Stimulated activated CD4-positive, alpha-beta T cell treated with anti-CD3 and anti-CD28 coated beads, Interleukin-4, amount 100 ng/mL, for 24 hours (primary cell): ENCODE results near the gene KRTAP5-6.

Experiments
- DNase-seq: peaks from one replicate; pipeline ENCODE4 v3.0.0-alpha.2; 2020

KRTAP5-6 gene

DNA sequence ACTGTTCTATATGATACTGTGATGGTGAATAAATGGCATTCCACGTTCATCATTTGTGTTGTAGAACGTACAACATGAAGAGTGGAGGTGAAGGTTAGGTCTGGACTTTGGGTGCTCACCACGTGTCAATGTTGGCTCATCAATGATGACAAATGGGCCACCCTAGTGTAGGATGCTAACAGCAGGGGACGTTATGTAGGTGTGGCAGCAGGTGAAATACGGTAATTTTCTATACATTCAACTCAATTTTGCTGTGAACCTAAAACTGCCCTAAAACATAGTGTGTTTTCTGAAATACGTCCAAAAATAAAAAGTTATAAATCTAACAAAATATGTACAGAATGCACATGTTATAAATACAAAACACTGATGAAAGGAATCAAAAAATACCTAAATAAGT lies 6.2 kb downstream of the KRTAP5-6 start:
- no peak for DNase-seq

DNA sequence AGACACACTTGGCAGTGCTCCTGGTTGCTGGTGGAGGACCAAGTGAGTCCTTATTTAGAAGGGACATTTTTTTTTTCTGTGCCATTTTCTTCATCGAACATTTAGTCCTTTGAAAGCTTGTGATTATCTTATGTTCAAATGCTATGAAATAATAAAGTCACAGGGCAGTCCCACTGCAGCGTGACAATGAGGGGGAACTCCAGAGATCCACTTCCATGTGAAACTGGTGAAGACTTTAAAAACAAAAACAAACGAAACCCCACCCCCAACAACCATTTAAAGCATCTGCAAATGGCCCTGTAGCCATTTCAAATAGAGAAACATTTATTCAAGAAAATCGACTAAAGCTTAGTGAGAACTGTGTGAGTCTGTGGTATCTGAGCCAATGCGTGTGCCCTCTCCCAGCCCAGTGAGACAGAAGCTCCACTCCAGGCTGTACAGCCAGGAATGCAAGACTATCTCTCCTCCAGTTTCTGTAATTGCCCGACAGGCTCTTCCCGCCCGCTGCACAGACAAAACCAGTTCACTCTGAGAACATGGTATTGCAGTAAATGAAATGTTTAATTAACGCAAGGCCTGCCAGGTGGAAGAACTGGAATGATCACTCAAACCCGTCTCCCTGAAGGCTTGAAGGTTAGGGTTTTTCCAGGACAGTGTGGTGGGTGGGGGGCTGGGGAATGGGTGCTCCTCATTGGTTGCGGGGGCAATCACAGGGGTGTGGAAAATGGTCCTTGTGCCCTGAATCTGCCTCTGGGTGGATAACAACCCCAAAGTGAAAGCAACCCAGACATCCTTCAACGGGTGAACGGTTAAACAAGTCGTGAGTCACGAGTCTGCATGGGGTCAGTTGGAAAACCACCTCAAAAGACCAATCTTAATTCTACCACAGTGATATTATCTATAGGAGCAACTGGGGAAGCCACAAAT lies 8.4 kb downstream of the KRTAP5-6 start:
- DNase-seq: no peak

DNA sequence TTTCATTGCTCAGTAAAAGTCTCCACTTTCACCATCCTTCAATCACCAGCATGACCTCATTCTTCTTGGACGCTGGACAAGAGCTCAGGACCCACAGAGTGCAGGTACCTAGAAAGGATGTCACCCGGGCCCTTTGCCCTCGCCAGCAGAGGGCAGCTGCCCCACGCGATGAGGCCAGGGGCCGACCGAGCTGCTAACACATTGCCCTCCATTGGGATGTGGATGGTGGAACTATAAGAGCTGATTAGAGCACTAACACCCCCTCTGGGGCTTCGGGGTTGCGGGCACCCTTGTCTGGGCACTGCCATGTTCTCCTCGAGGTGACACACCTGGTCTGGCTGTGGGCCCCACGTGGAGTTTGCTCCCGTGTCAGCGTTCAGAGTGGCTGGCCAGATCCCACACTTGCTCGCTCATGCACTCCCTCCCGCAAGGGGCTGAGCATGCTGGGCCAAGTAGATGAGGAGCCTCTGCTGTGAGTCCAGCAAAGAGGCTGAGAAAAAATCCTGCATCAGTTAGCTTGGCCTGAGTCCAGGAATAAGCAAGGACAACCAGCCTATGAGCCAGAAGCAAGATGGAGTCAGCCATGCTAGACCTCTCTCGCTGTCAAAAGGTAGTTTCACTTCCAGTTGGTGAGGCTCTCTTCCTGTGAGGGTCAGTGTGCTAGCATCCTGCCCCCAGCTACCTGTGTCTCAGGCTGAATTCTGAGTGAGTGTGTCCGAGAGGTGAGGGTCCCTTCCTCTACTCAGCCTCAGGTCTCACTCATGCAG lies 9.8 kb downstream of the KRTAP5-6 start:
- no peak for DNase-seq

DNA sequence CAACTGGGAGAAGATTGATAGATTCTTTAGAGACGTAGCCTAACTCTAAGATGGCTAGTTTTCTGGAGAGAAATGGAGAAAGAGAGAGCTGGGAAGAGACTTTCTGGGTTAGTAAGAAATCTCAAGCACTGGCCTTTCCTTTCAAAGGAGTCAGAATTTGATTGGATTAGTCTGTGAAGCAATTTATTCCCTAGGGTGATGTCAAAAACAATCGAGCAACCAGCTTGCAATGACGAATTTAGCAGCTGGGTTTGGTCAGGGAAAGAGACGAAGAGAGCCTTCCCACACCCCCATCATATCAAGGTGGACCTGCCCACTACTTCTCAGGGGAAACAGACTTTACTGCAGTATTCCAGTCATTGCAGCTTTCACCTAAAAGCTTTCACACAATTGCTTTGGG lies 10.8 kb downstream of the KRTAP5-6 start:
- DNase-seq: no peak

DNA sequence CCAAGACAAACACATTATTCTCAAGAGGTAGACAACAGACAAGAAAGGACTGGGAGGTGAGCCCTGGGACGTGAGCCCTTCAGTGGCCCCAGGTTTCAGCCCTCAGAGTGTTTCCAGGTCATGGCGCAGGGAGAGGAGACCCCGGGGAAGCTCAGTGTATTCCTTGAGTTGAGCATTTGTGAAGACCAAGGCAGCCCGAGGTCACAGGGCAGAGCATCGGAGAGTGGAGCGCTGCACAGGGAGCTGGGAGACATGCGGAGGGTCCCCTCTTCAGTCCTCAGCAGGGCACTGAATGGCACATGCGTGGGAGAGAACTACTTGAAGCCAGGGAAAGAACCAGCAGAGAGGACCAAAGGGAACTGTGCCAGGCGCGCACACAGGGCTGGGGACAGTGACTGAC lies 11.7 kb downstream of the KRTAP5-6 start:
- DNase-seq: no peak

DNA sequence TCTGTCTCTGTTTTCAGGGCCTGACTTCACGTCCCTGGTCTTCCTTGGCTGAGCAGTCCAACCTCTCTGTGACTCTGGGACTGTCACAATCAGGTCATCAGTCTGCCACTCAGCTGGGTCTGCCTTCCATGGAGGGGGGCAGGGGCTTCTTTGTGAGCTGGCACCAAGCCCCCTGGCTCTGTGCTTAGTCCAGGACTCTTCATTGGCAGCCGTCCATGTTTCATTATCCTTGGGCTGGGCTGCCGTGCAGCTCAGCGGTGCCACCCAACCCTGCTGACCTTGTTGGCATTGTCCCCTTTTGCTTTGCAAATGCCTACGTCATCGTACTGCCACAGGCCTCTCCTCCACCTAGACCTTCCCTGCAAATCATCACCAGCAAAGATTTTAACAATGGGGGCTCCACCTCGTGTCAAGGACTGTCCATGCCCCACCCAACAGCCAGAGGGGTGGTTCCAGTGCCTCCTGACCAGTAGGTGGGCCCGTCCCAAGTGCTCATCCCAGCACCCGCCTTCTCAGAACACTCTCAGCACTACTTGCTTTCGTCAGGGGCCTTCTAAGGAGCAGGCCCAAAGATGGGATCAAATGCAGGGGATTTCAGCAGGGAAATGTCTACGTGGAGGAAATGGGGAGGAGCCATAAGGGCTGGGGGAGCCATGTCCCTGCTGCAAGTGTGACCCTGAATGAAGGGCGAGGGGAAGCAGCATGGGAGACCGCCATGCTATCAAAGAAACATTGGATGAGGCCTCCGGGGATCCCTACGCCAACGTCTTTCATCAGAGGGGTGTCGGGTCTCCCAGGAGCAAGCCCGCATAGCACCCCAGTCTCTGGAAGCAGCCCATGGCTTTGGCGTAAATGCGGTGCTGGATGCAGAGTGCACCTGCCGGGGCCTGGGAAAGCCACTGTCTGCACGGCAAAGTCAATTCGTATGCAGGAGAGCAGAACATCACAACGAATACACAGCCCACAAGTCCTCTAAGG lies 18.2 kb downstream of the KRTAP5-6 start:
- no peak for DNase-seq

DNA sequence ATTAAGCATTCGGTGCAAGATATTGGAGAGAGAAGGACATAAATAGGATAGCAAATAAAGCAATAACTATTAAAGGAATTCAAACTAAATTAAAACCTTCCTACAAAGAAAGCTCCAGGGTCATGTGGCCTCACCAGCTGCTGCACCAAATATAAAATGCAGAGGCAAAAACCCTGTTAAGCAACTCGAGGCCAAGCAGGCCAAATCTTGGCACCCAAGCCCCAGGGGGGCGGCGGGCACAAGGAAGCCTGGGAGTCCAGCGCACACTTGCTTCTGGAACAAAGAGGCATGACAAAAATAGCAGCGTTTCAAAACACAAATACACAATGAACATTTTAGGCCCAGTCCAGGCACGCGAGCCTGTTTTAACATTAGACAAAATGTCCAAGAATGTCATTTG lies 20.8 kb downstream of the KRTAP5-6 start:
- DNase-seq: no peak

DNA sequence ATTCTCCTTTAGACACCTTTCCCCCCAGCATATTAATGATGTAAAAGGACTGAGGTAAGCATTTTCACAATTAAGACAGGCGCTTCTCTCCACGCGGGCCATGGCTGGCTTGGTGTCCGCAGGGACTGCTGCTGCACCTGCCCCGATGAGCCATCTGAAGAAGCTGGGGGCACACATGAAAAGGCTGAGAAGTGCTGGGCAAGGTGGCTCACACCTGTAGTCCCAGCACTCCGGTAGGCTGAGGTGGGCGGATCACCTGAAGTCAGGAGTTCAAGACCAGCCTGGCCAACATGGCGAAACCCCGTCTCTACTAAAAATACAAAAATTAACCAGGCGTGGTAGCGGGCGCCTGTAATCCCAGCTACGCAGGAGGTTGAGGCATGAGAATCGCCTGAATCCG lies 21.3 kb downstream of the KRTAP5-6 start:
- no peak for DNase-seq

DNA sequence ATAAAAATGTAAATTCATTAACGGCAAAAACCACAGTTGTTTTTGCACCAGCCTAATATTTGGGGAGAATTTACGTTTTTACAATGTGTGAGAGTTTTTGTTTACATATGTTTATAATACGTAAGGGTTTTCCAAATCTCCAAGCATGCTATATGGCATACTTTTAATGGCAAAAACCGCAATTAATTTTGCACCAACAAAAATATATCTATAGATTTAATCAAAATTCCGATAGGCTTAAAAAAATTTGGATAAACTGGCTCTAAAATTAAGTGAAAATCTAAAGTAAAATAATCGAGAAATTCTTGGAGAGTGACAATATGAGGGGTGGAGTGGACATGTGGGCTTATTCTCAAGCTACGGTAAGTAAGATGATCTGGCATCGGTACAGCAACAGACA lies 22.8 kb downstream of the KRTAP5-6 start:
- no peak for DNase-seq

DNA sequence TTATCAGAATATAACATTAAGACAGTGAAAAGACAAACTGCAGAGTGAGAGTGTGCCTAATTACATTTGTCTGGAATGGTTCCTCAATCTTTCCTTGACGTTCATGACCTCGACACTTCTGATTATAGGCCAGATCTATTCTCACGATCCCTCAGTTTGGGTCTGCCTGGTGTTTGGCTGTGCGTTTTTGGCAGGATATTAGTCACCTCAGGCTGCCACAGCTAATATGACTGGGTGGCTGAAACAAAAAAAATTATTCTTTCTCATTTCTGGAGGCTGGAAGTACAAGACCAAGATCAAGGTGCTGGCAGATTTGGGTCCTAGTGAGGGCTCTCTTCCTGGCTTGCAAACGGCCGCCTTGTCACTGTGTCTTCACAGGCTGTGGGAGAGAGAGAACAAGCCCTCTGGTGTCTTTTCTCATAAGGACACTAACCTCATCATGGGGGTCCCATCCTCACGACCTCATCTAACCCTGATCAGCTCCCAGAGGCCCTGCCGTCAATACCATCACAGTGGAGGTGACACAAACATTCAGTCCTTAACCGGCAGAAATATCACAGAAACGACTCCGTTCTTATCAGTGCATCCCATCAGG lies 30.2 kb downstream of the KRTAP5-6 start:
- no peak for DNase-seq

DNA sequence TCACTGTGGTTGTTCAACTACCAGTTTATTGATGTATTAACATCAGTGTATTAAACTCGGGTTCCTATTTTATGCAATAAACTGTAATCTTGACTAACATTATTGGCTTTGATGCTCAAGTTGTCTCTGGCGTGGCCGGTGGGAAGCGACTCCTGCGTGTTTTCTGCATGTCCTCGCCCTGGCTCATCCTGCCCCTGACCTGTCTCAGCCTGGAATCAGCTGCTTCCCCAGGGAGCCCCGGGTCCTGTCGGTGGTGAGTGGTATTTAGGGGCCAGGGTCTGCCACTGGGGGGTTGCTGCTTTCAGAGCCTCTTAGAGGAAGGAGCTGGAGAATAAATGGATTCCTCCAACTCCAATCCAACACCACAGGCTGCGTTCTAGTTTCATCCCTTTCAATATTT lies 30.9 kb downstream of the KRTAP5-6 start:
- no peak for DNase-seq

DNA sequence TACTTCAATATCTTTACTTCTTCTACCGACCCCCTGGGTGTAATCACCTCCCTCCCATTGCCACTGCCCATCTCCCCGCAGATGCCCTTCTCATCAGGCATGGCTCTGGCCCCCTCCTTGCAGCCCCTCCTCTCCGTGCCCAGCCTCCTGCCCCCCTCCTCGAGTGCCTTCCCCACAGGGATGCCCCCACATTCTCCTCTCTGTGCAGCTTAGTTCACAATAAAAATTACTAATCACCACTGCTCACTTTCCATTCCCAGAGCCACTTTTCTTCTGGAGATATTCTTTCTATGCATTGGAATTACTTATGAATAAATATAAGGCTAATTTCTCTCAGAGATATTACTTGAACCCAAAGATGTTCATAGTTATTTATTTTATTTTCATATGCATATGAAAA lies 31.3 kb downstream of the KRTAP5-6 start:
- no peak for DNase-seq

DNA sequence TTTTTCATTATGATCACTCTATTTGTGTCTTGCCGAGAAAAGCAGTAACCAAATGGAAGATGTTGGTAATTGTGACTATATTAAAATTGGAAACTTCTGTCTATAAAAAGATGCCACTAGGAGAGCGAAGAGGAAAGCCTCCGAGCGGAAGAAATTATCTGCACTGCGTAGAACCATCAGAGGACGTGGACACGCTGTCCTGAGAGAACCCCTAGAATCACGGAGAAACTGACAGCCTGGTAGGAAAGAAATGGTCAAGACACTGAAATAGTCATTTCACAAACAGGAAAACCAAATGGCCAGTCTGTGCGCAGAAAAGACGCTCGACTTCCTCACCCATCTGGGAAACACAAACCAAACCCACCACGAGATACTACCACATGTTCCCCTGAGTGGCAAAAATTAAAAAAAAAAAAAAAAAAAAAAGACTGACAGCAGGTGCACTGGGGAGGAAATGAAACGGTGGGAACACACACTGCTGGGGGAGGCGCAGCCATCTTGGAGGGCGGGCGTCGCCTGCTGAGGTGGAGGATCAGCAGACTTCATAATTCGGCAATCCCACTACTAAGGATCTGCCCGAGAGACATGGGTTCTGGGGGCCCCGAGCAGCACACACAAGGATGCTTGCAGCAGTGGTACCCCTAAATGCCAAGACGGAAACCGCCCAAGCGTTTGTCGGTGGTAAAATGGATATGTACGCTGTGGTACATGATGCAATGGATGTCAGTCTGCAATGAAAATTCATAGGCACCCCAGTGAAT lies 32.1 kb downstream of the KRTAP5-6 start:
- no peak for DNase-seq

DNA sequence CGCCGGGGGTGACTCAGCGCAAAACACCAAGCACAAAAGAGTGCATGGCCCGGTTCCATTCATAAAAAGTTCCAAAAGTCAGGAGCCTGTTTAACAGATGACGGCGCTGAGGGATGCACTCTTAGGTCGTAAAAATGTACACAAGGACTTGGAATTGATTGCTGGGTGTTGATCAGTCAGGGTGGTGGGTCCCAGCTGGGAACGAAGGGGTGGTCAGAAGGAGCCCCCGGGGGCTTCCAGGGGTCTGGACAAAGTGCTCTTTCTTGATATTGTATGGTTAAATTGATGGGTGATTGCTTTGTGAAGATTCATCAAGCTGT lies 32.7 kb downstream of the KRTAP5-6 start:
- no peak for DNase-seq

DNA sequence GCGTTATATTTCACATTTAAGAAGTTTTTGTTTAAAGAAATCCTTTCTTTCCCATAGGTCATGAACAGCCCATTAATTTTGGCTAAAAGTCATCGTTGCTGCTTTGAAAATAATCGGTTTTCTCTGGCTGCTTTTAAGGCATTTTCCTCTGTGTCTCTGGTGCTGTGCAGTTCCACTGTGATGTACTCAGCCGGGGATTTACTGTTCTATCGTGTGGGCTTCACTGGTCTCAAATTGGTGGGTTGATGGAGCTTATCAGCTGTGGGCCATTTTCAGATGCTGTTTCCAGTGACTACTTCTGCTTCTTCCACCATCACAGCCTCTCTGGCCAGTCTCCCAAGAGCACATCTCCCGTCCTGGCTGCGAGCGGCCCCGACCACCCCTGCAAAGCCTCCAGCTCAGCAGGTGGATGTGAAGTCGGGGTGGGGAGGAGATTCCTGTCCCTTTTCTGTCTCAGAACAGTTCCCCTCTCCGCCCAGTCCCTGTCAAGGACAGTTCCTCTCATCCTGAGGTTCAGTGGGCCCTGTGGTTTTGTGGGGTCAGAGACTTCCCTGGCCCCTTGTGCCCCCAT lies 33.1 kb downstream of the KRTAP5-6 start:
- DNase-seq: no peak

DNA sequence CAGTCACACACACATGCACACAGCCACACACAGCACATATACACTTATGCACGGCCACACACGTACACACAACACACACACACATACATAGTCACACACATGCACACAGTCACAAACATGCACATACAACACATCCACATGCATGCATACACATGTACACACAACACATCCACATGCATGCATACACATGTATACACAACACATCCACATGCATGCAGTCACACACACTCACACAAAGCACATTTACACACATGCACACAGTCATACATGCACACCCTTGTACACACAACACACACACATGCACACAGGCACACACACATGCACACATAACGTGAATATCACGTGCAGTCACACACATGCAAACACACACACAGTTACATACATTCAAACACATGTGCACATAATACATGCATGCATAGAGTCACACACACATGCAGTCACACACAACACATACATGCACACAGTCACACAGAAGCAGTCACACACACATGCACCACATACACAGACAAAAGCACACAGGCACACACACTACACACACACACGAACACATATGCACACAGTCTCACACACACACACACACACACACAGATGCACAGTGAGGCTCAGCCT lies 34.6 kb downstream of the KRTAP5-6 start:
- no peak for DNase-seq

DNA sequence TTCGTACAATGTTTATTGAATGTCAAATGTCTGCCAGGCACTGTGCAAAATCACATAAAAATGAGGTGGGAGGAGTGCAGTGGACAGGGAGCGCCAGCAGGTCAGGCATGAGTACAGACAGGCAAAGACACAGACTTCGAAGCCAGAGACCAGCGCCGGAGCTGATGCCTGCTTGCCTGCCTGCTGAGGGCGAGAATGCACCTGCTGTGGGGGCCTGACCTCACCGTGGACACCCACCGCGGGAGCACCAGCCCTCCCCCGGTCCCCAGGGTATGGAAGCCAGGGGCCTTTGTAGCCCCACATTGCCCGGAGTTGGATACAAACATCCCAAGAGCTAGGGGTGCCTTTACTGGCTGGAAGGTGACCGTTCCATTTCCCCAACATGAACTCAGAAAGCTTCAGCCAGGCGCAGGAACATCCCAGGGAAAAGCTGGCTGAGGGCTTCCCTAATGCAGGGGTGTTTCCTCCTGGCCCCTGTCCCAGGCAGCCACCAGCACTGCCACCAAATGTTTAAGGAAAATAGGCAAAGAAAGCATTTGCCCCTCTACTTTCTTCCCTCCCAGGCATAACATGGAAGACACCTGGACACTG lies 35.5 kb downstream of the KRTAP5-6 start:
- DNase-seq: no peak

DNA sequence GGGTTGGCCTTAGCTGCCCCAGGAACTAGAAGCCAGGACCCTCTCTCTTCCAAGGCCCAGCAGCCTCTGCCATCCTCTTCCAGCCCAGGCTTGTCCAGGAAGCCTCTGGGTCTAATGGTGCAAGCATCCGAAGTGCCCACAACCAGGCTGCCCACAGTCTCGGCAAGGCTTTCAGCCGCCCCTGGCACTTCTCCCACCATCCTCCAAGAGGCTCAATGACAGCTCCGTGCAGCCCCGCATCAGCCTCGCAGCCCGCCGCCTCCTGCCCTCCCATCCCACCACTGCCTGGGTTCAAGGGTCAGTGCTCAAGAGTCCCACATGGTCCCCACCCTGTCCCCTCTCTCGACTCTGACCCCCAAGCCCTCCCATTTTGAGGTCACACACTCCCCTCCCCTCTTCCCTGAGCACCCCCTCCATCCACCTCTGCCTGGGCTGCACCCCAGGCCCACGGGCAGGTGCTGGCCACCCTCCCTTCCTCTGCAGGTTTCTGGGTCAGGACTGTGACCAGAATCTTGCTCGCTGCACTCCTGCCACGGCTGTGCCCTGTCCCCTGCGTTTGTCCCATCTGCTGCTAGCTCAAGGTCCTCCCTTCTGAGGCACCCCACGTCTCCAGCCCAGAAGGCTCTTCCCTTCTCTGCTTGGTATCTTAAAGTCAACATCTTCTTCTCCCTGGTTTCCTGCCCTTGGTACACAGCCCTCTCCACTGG lies 36.2 kb downstream of the KRTAP5-6 start:
- no peak for DNase-seq

DNA sequence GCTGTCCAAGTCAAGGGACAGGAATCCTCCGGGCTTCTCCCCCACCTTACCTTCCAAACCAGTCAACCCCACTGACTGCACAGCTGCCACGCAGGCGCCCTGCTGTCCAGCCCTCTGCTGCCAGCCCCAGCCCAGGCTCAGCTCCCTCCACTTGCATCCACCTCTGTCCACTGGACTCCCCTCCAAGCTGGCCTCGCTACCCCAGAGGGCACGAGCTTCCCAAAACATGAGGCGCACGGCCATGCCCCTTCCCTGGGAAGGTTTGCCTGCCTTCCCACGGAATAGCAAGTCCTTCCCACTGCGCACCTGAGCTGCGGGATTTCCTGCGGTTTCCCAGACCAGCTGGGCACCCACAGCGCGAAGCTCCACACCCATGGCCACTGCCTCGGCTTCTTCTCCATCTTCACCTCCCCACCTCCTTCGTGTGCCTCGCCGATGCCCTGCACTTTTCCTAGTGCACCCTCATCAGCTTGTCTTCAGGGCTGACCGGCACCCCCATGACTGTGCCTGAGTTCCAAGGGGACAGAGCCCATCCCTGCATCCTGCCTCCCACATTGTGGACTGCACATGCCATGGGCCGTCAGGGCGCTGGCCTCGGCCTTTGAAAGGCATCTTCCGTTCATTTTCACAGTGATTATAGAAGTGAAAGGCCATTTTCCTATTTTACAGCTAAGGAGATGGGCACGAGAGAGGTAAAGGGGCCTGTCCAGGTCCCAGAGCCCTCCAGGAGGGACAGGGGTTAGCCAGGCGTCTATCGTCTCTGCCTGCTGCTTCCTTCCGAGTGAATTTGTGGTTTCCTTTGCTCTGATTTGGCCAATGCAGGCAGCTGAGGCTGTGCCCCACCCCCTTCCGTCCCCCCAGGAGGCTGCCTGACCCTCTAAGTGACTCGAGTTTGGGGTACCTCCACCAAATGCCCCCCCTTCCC lies 37.0 kb downstream of the KRTAP5-6 start:
- no peak for DNase-seq
